Astrocyte of the cerebellum (primary cell): Measurements from ENCODE around the gene P2RY12.
A peak's percentile ranks its signal among the peaks of the same experiment; 100 is the strongest.

Experiments
- DNase-seq: peaks from one replicate; pipeline ENCODE4 v3.0.0-alpha.2; 2011; ENCODE audit warnings: low read depth
- H3K4me3 ChIP-seq: 2 replicates; pipeline ENCODE4 v1.5.1; 2011; ENCODE audit warnings: mild to moderate bottlenecking, low read depth, low read length, moderate library complexity
- in situ Hi-C: cut with HindIII; loops from 2 replicates; pipeline ENCODE4 v1.10.0; 2017; ENCODE audit warnings: low sequenced_read_pairs
- TF ChIP-seq, protein P1 (sequence below): IDR thresholded peaks from 2 replicates; pipeline ENCODE4 v1.5.1; 2012; ENCODE audit warnings: low read length, low read depth, moderate library complexity, mild to moderate bottlenecking; ENCODE audit errors: missing control alignments

The P2RY12 gene

DNA sequence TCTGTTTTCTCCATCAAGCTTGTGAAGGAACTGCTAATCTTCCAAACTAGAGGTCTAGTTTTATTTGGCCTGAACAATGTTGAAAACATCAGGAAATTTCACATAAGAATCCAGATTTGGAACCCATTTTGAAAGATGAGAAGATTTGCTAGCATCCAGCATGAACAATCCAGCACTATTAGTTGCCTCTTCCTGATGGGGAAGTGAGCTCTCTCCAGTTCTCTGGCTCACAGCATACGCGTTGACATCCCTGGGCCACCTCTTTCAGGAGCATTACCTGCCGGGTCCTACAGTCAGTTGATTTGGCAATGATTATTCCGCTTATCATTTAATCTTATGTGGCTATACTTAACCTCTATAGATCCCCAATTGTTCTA lies 78.8 kb downstream of the P2RY12 start:
- in situ Hi-C loops: no loop called here
- peak; percentile 34 for DNase-seq
- TF ChIP-seq, protein P1, sequence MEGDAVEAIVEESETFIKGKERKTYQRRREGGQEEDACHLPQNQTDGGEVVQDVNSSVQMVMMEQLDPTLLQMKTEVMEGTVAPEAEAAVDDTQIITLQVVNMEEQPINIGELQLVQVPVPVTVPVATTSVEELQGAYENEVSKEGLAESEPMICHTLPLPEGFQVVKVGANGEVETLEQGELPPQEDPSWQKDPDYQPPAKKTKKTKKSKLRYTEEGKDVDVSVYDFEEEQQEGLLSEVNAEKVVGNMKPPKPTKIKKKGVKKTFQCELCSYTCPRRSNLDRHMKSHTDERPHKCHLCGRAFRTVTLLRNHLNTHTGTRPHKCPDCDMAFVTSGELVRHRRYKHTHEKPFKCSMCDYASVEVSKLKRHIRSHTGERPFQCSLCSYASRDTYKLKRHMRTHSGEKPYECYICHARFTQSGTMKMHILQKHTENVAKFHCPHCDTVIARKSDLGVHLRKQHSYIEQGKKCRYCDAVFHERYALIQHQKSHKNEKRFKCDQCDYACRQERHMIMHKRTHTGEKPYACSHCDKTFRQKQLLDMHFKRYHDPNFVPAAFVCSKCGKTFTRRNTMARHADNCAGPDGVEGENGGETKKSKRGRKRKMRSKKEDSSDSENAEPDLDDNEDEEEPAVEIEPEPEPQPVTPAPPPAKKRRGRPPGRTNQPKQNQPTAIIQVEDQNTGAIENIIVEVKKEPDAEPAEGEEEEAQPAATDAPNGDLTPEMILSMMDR: no peak
- no peak overlapping the region for H3K4me3 ChIP-seq

DNA sequence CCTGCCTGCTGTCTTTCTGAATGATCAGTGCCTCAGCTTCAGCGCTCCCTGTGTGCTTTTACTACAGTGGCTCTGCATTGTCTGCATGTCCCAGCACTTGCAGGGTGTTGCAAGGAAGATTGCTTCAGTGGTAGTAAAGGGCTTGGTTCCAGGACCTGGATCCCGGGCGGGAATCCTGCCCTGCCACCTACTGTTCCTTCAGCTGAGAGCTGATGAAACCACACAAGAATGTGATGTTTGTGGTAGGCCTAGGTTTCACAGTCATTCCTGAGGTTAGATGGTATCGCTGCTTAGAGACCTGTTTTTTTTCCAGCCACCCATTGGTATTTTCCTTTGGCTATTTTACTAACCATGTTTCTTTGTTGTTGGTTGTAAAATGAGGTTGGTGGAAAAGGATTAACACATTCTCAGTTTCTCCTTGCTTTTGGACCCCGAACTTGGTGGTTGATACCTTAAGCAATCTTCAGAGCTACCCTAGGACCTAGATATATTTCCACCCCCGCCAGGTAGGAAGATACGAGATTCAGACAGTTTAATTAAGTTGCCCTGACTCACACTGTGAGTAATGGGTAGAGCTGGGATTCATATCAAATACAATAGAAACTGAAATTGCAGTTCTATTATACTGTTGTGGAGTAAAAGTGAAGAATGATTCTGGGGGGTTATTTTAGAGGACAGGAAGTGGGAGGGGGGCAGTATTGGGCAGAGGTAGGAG lies 79.3 kb downstream of the P2RY12 start:
- peak overlapping the region; percentile 7 for H3K4me3 ChIP-seq
- DNase-seq: peak; percentile 99
- in situ Hi-C loops: no loop called here
- TF ChIP-seq, protein P1: no peak

DNA sequence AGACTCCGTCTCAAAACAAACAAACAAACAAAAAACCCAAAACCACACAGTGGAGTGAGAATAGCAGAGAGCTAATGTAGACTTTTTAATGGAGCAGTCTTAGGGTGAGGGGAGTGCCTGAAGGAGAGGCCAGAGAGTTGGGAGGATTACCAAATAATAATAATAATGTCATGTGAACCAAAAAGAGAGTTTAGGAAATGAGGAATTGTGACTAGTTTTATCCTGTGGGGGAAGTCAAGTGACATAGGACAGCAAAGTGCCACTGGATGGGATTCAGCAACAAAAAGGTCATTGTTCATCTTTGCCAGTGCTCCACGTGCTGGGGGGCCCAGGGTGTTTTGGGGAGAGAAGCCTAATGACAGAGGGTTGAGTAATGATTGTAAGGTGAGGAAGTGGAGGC lies 80.8 kb downstream of the P2RY12 start:
- in situ Hi-C loops: no loop called here
- DNase-seq: no peak
- H3K4me3 ChIP-seq: no peak overlapping the region
- TF ChIP-seq, protein P1: no peak

DNA sequence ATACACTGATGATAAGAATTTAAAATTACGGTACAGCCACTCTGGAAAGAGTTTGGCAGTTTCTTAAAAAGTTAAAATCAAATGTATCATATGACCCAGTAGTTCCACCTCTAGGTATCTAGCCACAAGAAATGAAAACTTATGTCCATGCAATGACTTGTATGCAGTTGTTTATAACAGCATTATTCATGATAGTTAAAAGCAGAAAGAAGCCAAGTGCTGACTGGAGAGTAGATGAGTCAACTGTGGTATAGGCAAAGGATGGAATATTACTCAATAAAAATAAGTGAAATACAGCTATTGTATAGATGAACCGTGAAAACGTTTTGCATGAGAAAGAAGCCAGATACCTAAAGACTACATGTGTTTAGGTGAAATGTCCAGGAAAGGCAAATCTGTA lies 82.8 kb downstream of the P2RY12 start:
- TF ChIP-seq, protein P1: no peak

DNA sequence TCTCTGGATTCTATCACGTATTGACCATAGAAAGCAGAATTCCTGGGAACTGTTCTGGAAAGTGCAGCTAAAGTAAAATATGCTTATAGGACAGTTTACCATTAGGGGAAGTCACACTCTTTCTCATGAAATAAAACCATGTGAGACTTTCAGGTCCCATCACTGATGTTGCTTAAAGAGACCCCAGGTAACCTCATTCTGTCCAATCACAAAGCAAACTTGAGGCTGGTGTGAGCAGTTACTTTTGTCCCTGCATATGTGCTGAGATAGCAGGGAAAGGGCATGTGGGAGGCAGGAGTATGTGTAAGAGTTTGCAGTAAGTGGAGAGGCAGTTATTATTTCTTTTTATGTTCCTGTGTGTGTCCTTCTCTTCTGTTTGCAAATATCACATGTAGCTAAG lies 84.0 kb downstream of the P2RY12 start:
- DNase-seq: no peak
- TF ChIP-seq, protein P1: no peak
- in situ Hi-C loops: no loop called here
- no peak overlapping the region for H3K4me3 ChIP-seq

More for the DNA sequence above, 82.8 kb downstream of the P2RY12 start:
- H3K4me3 ChIP-seq: no peak overlapping the region
- peak; percentile 62 for DNase-seq
- in situ Hi-C loops: no loop called here

DNA sequence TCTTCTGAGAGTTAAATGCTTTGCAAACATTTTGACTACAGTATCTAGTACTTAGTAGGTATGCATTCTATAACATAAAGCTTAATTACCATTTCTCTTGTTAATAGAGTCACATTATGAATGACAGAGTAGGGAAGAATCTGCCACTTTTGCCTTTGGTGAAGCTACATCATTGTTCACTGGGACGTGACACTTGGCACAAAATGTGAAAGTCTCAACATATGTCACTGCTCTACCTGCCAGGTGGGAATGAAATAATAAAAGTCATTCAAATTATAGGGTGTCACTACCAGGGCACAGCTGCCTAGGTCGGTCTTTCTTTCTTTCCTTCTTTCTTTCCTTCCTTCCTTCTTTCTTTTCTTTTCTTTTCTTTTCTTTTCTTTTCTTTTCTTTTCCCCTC lies 85.5 kb downstream of the P2RY12 start:
- DNase-seq: no peak
- H3K4me3 ChIP-seq: no peak overlapping the region
- TF ChIP-seq, protein P1: no peak
- in situ Hi-C loops: no loop called here
